Tibial nerve (tissue), 4 donors: ENCODE data around the gene CA11. TPM values are rescaled to one million over a fixed set of nuclear protein-coding genes. Genes with fewer than 3 reads are reported as not detected.

Experiments used
- DNase-seq, 2 donors: peaks; one replicate each; pipeline ENCODE4 v3.0.0-alpha.2; 2019; ENCODE audit warnings: low spot score in 2 of 2
- H3K27ac ChIP-seq, 4 donors: fragments of 200-600 bp; sonication (generic) in 3 of 4; one replicate each; pipeline ENCODE4 v1.5.1; 2017 to 2019; ENCODE audit warnings: mild to moderate bottlenecking in 1 of 4
- H3K27me3 ChIP-seq, 2 donors: fragments of 200-600 bp; sonication (generic) in 1 of 2; one replicate each; pipeline versions ENCODE4 v1.5.1 to v1.6.0; 2017 to 2019
- H3K36me3 ChIP-seq, 3 donors: fragments of 200-600 bp; sonication (generic); one replicate each; pipeline ENCODE4 v1.5.1; 2018 to 2019
- H3K4me1 ChIP-seq, 4 donors: fragments of 200-600 bp; sonication (generic) in 3 of 4; one replicate each; pipeline ENCODE4 v1.5.1; 2017 to 2019
- H3K4me3 ChIP-seq, 4 donors: fragments of 200-600 bp; sonication (generic) in 3 of 4; one replicate each; pipeline ENCODE4 v1.5.1; 2017 to 2019; ENCODE audit warnings: mild to moderate bottlenecking in 1 of 4, moderate library complexity in 1 of 4
- H3K9me3 ChIP-seq, 4 donors: fragments of 200-600 bp; sonication (generic) in 3 of 4; one replicate each; pipeline ENCODE4 v1.5.1; 2017 to 2019
- CTCF ChIP-seq, 5 experiments: fragments of 200-600 bp in 3 of 5; fragments of 450-650 bp in 2 of 5; sonication (generic) in 3 of 5; IDR thresholded peaks; one replicate each; pipeline ENCODE4 v1.5.1; 2016 to 2019; ENCODE audit warnings: antibody characterized with exemption in 5 of 5, mild to moderate bottlenecking in 3 of 5, moderate library complexity in 2 of 5
- EP300 ChIP-seq, 2 donors: sonication (generic); formaldehyde crosslinking; IDR thresholded peaks; one replicate each; pipeline ENCODE4 v1.6.1; 2017; ENCODE audit warnings: antibody characterized with exemption in 2 of 2, mild to moderate bottlenecking in 1 of 2
- POLR2A ChIP-seq, 2 donors: fragments of 450-650 bp; IDR thresholded peaks; one replicate each; pipeline ENCODE4 v1.6.1; 2017; ENCODE audit warnings: antibody characterized with exemption in 2 of 2, mild to moderate bottlenecking in 2 of 2, moderate library complexity in 2 of 2
- WGBS, 2 donors: methylation state at CpG; one replicate each; pipeline ENCODE4 v1.1.5; 2018; 5-methylcytosine and 5-hydroxymethylcytosine counted together
- total RNA-seq, 4 donors: library from RNA; depleted of rRNA; stranded (reverse); fragments of >200 nt; gene quantifications; one replicate each; pipeline ENCODE4 v1.1.0, GENCODE V29; 2016

CA11 gene
- total RNA-seq, 4 donors from 2014 or later, result 3.1 to 5.4 (median 4.0) TPM

- peak overlapping the region; percentile 68 to 94 (median 90) for H3K27ac ChIP-seq
- WGBS, 2 donors, result 56 to 58% methylated on average over 24 of the region's 24 CpGs
- H3K36me3 ChIP-seq, result peaks cover 0 to 54% (median 0%) of the 10 kb centered on the region in 3 donors
- no peaks in the 10 kb centered on the region for H3K27me3 ChIP-seq
- H3K9me3 ChIP-seq, result no peaks in the 10 kb centered on the region
- TF ChIP-seq EP300 (IDR thresholded peaks at IDR 0.05) (no peak), CTCF (IDR thresholded peaks at IDR 0.05) (no peak), POLR2A (IDR thresholded peaks at IDR 0.05) (no peak)
- H3K4me1 ChIP-seq, result peaks cover 0 to 67% (median 21%) of the 10 kb centered on the region in 4 donors
- peak overlapping the region; percentile 40 to 58 (median 48) for H3K4me3 ChIP-seq
- no peak for DNase-seq
These were observed 20.9 kb downstream of the CA11 start for GRCh38 chr19:48624791-48625723.

- H3K9me3 ChIP-seq, result no peaks in the 10 kb centered on the region
- peak; percentile 67 to 68 for TF ChIP-seq EP300 (IDR thresholded peaks at IDR 0.05)
- TF ChIP-seq CTCF (IDR thresholded peaks at IDR 0.05), result peak in 1 of 5 experiments; percentile 28
- peak in 1 of 2 donors; percentile 43 for TF ChIP-seq POLR2A (IDR thresholded peaks at IDR 0.05)
- peaks cover 0 to 44% (median 0%) of the 10 kb centered on the region in 3 donors for H3K36me3 ChIP-seq
- peak overlapping the region; percentile 68 to 94 (median 90) for H3K27ac ChIP-seq
- WGBS, 2 donors, result 1 to 2% methylated on average over 39 to 40 of the region's 40 CpGs
- DNase-seq, result peak; percentile 92 to 97
- H3K4me3 ChIP-seq, result peak overlapping the region; percentile 40 to 58 (median 48)
- H3K4me1 ChIP-seq, result peaks cover 0 to 65% (median 24%) of the 10 kb centered on the region in 4 donors
- no peaks in the 10 kb centered on the region for H3K27me3 ChIP-seq
These were observed 21.9 kb downstream of the CA11 start for GRCh38 chr19:48624067-48624594.

GRCh38 chr19:48623556-48624066 lies 22.4 kb downstream of the CA11 start:
- no peak for DNase-seq
- Histone ChIP-seq H3K36me3 (peaks cover 0 to 39% (median 0%) of the 10 kb centered on the region in 3 donors), H3K27ac (peak overlapping the region; percentile 68 to 94 (median 90)), H3K4me3 (peak overlapping the region; percentile 40 to 58 (median 48)), H3K9me3 (no peaks in the 10 kb centered on the region), H3K4me1 (peaks cover 0 to 59% (median 24%) of the 10 kb centered on the region in 4 donors), H3K27me3 (no peaks in the 10 kb centered on the region)
- TF ChIP-seq POLR2A (IDR thresholded peaks at IDR 0.05), result no peak
- TF ChIP-seq EP300 (IDR thresholded peaks at IDR 0.05), result no peak
- no peak for TF ChIP-seq CTCF (IDR thresholded peaks at IDR 0.05)
- 14 to 18% methylated on average over 8 of the region's 8 CpGs for WGBS, 2 donors

GRCh38 chr19:48619692-48620585 lies 26.0 kb downstream of the CA11 start:
- H3K9me3 ChIP-seq, result no peaks in the 10 kb centered on the region
- peak overlapping the region; percentile 56 to 95 (median 89) for H3K4me3 ChIP-seq
- TF ChIP-seq CTCF (IDR thresholded peaks at IDR 0.05), result no peak
- peaks cover 0 to 79% (median 38%) of the 10 kb centered on the region in 4 donors for H3K4me1 ChIP-seq
- WGBS, 2 donors, result 20 to 29% methylated on average over 5 to 6 of the region's 6 CpGs
- no peak for DNase-seq
- H3K36me3 ChIP-seq, result peaks cover 0 to 35% (median 13%) of the 10 kb centered on the region in 3 donors
- H3K27me3 ChIP-seq, result no peaks in the 10 kb centered on the region
- peak overlapping the region; percentile 80 to 96 (median 92) for H3K27ac ChIP-seq
